Activated CD4-positive, CD25-positive, alpha-beta regulatory T cell (primary cell): ENCODE data around the gene SUPT7L.
"Not testable (repeated sequence)": the region's sequence is repeated elsewhere in the genome, so short reads cannot be mapped to it uniquely, and the experiment has no call there.

Experiments used
- DNase-seq, 4 experiments: peaks; one replicate each; lab custom pipeline; 2025; lab: John Stamatoyannopoulos, UW

SUPT7L gene

DNA sequence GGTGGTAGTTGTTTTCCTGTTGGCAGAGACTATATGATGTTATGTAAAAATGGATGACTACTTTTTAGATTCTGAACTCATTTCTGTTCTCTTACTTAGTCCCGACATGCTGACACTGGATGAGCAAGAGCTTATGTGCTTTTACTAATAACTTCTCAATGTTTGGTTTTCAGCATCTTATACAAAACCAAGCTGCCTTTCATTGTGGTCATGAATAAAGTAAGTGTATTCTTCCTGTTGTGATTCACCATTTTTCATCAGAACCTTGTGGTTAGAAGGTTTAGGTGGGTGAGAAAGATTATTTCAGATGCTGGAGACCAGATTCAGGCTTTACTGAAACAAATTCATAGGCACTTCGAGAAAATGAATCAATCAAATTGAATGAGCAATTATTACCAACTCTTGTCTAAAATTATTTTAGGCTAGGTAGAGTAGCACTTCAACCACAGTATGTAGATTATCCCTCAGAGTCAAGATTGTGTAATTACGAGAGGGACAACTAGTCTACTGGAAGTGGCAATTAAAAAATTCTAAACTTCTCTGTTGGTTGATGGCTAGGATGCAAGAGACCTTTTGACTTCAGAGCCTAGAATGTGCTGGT, 25.3 kb downstream of the SUPT7L start:
- DNase-seq: no peak

DNA sequence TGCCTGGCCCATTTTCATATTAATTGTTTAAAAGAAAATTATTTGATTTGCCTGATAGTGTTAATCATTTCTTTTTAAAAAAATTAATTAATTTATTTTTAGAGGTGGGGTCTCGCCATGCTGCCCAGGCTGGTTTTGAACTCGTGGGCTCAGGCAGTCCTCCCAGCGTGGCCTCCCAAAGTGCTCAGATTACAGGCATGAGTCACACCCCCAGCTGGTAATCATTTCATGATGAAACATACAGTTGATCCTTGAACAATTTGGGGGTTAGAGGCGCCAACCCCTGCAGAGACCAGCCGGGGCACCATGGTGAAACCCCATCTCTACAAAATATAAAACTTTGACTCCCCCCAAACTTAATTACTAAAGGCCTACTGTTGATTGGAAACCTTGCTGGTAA, 26.6 kb downstream of the SUPT7L start:
- no peak for DNase-seq

- DNase-seq: no peak
These were observed 29.1 kb downstream of the SUPT7L start for GRCh38 chr2:27634291-27634690.

GRCh38 chr2:27630257-27630656, 33.2 kb downstream of the SUPT7L start:
- not testable (repeated sequence) for DNase-seq

- peak; percentile 81 to 90 (median 88) for DNase-seq
These were observed 34.4 kb downstream of the SUPT7L start, which contains the start of the genes CCDC121 and GPN1 for GRCh38 chr2:27628767-27629709. TSS of gene CCDC121 (minus strand) at chr2:27629012. CDS start at chr2:27627799, 1,213 bp downstream. TSS of gene GPN1 (plus strand) at chr2:27629050. CDS start at chr2:27629059, 9 bp downstream.

DNA sequence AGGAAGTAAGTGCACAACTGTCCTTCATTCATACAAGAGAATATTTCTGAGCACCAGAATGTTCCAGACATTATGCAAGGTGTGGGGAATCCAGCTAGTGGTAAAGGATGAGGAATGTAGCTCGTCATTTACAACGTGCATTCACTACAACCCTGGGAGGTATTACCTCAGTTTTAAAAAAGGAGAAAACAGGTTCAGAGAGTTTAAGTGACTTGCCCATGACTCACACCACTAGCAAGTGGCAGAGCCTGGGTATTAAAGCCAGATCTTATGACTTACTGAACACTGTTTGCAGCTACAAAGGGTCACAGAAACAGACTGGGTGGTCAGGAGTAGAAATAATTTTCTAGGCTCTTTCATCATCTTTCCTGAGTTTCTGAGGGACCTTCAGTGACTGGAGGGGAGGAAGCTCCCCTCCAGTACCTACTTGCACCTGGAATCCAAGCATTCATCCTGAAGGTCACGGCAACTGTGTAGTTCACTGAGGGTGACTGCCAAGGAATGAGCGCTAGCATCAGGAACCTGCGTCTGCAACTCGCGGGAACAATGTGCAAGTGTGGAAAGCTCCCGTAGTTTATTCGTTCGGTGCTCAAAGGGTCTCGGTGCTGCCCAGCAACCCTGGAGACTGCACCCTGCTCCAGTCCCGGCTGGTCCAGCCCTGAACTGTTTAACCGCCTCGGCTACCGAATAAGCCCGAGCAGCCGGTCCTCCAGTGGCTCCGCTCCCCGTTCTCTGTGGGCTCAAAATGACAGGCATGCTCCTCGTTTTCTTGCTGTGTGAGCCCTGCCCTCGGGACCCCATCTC, 35.2 kb downstream of the SUPT7L start:
- DNase-seq: no peak

DNA sequence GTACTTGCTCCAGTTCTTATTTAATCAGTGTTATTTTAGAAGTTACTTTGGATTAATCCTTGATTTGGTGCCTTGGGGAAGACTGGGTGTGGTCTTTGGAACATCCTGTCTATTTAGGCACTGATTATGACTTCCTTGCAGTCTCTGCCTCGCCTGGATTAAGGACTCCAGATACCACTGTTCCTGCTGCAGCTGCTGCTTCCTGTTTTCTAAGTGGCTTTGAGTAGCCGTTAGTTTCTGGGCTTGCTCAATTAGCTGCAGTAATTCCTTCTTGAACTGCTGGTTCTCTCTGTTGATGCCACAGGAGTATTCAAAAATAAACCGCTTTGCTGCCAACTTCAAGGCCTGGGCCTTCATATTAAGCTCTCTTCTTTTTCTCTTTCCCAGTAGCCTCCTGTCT, 36.5 kb downstream of the SUPT7L start:
- DNase-seq: not testable (repeated sequence)

DNA sequence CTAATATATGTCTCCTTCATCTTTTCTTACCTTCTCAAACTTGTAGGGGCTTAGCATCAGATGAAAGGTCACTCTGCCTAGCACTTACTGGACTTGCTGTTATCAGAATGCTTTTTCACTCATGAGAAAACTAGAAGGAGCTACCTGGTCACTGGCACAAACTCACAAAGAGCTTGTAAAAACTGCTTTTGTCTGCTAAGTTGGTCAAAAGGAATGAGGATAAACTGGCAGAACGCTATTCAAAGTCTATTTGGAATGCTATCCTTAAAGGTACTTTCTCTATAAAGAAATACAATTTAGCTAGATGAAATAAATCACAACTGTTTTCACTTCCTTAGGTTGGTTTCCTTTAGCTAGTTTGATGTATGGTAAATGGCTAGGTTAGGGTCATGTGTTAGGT, 37.1 kb downstream of the SUPT7L start:
- not testable (repeated sequence) for DNase-seq

- no peak for DNase-seq
These were observed 38.5 kb downstream of the SUPT7L start for GRCh38 chr2:27624943-27625342.

- DNase-seq: no peak
These were observed 40.5 kb downstream of the SUPT7L start for GRCh38 chr2:27622921-27623384.

DNA sequence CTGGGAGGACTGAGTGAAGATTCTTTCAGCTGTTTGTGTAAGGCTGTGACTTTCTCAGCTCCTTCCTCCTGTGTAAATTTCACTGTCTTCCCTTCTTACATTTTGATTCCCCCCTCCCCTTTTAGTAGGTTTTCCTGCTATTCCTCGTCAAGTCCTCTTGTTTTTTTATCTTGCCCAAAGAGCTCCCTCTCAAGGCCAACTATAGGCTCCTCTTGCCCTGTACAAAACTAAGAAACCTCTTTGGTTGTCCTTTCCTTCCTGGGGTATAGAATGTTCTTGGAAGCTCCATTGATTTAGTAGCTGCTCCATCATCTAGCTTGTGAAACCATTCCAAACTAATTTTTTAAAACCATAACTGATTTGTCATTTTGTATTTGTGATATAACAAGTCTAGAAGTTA, 41.9 kb downstream of the SUPT7L start:
- no peak for DNase-seq

GRCh38 chr2:27615316-27615715, 48.1 kb downstream of the SUPT7L start:
- DNase-seq: no peak

DNA sequence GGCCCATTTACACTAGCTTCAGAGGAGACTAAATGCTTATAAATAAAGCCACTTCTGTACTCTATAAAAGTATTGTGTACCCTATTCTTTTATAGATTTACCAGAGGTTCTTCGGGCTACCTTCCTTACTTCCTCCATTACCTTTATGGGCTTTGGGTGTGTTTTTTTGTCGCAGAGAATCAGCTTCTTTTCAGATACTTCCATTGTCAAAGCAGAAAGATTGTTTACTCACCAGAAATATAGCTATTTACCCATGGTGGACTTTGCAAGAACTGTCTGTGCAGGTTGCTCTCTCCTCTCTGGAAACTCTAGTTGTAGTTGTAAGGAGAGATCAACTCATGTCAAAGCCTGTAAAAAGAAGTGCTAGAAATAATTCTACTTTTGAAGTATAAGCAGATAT, 49.4 kb downstream of the SUPT7L start:
- no peak for DNase-seq

- no peak for DNase-seq
These were observed 56.8 kb downstream of the SUPT7L start for GRCh38 chr2:27606611-27607010.
